SK-N-SH (cell line): ENCODE results near the gene WWOX.

ENCODE experiments used
- CTCF ChIP-seq: fragments of 200-600 bp; sonication (generic); IDR thresholded peaks from 2 replicates; pipeline ENCODE4 v1.6.1; 2017; ENCODE audit warnings: antibody characterized with exemption, mild to moderate bottlenecking, moderate library complexity
- EP300 ChIP-seq, 2 experiments: IDR thresholded peaks; 2 replicates each; pipeline versions ENCODE4 v1.4.0 to v1.6.1; 2012; ENCODE audit warnings: borderline replicate concordance in 1 of 2, low read depth in 1 of 2, low read length in 1 of 2
- MAX ChIP-seq: IDR thresholded peaks from 2 replicates; pipeline ENCODE4 v1.4.0; 2012; ENCODE audit warnings: low read depth
- MXI1 ChIP-seq: IDR thresholded peaks from 2 replicates; pipeline ENCODE4 v1.6.1; 2012; ENCODE audit warnings: mild to moderate bottlenecking, low read depth, low read length, improper control_type of control experiment
- NRF1 ChIP-seq: IDR thresholded peaks from 2 replicates; pipeline ENCODE4 v1.6.1; 2012; ENCODE audit warnings: low read depth, mild to moderate bottlenecking, low read length
- RCOR1 ChIP-seq: fragments of 150-350 bp; IDR thresholded peaks from 2 replicates; pipeline ENCODE4 v1.6.1; 2017; ENCODE audit warnings: antibody characterized with exemption, low read length
- SIN3A ChIP-seq: IDR thresholded peaks from 2 replicates; pipeline ENCODE4 v1.6.1; 2012; ENCODE audit warnings: low read depth, mild to moderate bottlenecking, low read length, moderate library complexity, borderline replicate concordance
- SMC3 ChIP-seq: IDR thresholded peaks from 2 replicates; pipeline ENCODE4 v1.6.1; 2012; ENCODE audit warnings: low read depth, low read length, improper control_type of control experiment
- TAF1 ChIP-seq: IDR thresholded peaks from 2 replicates; pipeline ENCODE4 v1.6.1; 2012; ENCODE audit warnings: low read depth, mild to moderate bottlenecking, low read length, moderate library complexity, borderline replicate concordance

GRCh38 chr16:79041206-79041605 lies 941.8 kb downstream of the WWOX start:
- TF ChIP-seq RCOR1 (no peak), SIN3A (no peak), CTCF (no peak), TAF1 (no peak), MAX (no peak), SMC3 (no peak), MXI1 (no peak), NRF1 (no peak), EP300 (IDR thresholded peaks at IDR 0.05; ENCODE audit: borderline replicate concordance in 1 of 2, low read depth in 1 of 2, low read length in 1 of 2) (no peak)
